Measurements from ENCODE around the gene PLEKHA4.

PLEKHA4 gene

DNA sequence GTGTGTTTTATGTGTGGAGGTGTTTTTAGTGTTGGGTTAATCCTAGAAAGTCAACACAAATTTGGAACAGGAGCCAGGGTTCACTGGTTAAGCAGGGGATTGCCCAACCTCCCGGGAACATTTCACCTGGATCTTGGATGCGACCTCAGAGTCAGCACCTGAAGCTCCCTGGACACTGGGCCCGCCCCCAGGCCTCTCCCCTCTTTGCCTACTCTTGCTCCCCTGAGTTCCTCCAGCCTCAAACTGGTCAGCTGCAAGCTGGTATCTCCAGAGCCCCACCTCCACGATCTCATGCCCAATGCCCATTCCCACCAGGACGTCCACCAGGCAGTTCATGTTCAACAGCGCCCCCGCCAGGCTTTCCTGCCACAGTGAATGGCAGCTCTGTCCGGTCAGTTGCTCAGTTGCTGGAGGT is 41.8 kb downstream of the PLEKHA4 start:
- DNase-seq (ENCODE audit: low read depth, low spot score), result no peak

DNA sequence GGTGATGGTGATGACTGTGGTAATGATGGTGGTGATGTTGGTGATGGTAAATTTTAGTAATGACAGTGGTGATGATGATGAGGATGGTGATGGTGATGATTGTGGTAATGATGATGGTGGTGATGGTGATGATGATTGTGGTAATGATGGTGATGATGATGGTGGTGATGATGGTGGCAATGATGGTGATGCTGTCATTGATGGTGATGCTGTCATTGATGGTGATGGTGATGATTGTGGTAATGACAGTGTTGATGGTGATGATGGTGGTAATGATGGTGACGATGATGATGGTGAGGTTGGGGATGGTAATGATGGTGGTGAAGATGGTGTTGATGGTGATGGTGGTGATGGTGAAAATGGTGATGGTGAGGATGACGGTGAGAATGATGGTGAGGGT is 45.9 kb downstream of the PLEKHA4 start:
- DNase-seq (ENCODE audit: low read depth, low spot score), result no peak

DNA sequence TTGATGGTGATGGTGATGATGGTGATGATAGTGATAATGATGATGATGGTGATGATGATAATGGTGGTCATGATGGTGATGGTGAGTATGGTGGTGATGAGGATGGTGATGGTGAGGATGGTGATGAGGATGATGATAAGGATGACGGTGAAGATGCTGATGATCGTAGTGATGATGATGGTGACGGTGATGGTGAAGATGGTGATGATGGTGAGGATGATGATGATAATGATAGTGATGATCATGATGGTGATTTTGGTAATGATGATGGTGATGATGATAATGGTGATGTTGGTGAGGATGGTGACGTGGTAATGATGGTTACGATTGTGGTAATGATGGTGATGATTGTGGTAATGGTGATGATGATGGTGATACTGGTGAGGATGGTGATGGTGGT is 46.8 kb downstream of the PLEKHA4 start:
- no peak for DNase-seq (ENCODE audit: low read depth, low spot score)

DNA sequence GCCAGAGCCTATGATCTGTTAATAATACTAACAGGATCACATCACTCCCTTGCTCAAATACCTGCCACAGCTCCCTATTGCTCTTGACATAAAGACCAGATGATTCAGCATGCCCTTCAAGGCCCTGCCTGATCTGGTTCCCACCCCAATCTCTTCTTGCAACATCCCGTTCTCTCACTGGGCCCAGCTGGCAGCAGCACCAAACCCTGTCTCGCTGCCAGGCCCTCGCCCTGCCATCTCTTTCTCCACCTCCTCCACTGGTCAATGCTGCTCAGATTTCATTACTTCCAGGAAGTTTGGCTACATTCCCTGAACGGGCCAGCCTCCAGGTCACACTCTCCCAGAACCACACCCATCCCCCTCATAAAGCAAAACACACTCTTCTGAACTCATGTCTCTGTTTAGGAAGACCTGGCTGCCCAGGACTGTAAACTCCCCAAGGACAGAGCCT is 49.0 kb downstream of the PLEKHA4 start:
- no peak for DNase-seq (ENCODE audit: low read depth, low spot score)

DNA sequence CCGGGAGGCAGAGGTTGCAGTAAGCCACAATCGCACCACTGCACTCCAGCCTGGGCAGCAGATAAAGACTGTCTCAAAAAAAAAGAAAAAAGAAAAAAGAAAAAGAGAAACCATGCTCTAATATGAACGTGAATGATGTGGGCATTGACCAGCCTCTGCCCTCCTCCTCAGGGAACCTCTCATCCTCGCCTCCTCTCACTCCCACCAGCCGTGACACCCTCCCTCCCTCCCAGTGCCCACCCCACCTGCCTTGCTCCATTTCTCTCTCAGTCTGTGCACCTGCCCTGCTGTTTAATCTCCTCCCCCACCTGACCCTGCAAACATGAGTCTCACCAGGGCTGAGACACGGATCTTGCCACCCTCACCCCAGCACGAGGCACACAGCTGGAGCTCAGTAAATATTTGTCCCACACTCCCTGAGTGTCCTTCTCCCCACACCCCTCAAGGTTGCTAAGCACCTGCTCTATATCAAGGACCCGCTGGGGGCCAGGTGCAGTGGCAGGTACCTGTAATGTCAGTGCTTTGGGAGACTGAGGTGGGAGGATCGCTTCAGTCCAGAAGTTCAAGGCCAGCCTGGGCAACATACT is 50.1 kb downstream of the PLEKHA4 start:
- DNase-seq (ENCODE audit: low read depth, low spot score), result no peak

DNA sequence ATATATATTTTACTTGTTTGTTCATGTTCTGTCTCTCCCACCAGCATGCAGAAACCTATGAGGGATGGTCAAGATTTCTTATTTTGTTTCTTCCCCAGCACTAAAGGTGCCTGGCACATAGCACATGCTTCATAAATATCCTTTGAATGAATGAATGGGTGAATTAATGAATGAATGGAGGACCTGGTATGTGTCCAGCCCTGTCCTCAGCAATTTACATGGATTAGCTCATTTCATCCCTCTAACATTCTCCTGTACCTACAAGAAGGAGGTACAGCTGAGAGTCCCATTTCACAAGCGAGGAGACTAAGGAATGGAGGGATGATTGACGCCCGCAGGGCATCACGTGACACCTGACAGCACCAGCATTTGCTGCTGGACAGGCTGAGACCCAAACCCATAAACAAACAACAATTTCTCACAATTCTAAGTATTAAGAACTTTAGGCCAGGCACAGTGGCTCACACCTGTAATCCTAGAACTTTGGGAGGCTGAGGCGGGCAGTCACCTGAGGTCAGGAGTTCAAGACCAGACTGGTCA is 50.8 kb downstream of the PLEKHA4 start:
- no peak for DNase-seq (ENCODE audit: low read depth, low spot score)

DNA sequence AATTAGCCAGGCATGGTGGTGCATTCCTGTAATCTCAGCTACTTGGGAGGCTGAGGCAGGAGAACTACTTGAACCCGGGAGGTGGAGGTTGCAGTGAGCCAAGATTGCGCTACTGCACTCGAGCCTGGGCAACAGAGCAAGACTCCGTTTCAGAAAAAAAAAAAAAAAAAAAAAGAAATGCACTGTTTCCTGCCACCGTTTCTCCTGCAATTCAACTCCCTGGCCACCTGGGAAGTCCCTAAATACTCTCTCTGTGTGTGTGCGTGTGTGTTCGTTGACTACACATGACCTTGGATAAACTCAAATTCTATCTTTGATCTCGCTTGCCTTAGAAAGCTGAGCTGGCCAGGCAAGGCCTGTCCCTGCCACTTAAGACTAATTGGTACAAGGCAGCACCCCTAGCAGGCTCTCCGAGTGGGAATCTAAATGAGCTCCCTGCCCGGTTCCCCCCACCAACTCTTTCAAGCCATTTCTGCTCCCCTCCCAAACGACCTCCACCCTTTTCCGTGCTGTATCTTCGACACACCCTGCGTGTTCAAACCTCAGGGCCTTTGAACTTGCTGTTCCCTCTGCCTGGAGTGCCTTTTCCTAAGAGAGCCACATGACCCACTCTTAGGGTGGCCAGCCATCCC is 52.4 kb downstream of the PLEKHA4 start:
- no peak for DNase-seq (ENCODE audit: low read depth, low spot score)

DNA sequence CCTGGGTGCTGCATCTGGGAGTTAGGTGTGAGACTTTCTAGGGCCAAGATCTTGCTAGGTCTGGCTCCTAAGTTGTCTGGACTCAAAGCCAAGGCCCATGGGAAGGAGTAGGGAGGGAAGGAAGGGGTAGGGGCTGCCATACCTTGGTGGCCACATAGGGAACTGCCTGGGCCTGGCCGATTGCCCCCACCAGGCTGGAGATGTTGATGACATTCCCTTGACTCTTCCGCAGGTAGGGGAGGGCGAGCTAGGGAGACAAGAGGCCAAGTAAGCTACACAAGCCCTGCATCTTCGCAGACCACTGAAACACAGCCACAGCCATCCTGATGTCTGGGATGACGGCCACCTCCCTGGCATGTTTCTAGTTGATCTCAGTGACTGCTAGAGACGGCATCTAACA is 53.5 kb downstream of the PLEKHA4 start:
- no peak for DNase-seq (ENCODE audit: low read depth, low spot score)

DNA sequence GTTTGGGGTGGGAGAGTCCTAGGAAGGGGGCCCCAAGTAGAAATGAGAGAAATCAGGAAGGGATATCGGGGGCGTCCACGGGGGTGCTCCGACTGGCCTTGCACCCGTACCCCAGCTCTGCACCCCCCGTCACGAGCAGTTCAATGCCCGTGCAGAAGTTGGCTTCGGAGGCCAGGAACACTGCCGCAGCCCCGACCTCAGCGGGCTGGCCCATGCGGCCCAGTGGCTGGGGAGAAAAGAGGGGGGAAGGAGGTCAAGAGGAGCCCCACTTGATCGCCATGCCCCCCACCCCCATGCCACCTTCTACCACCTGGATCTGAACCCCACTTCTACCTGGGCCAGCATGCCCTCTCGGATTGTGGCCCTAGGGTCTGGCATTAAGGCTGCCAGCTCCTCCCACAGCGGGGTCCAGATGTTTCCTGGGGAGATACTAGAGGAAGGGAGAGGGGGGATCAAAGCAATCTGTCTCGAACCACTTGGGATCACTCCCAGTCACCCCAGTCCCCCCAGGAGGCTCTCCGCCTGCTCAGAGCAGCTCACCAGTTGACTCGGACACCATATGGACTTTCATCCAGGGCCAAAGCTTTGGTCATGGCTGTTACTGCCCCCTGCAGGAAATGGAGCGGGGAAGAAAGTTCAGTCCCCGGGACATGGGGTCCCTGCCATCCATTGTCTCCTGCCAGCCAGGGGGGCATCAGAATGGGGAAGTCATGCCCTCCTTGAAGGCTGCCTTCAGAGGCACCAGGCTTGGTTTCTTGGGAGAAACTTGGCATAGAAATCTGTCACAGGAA is 55.1 kb downstream of the PLEKHA4 start:
- no peak for DNase-seq (ENCODE audit: low read depth, low spot score)

DNA sequence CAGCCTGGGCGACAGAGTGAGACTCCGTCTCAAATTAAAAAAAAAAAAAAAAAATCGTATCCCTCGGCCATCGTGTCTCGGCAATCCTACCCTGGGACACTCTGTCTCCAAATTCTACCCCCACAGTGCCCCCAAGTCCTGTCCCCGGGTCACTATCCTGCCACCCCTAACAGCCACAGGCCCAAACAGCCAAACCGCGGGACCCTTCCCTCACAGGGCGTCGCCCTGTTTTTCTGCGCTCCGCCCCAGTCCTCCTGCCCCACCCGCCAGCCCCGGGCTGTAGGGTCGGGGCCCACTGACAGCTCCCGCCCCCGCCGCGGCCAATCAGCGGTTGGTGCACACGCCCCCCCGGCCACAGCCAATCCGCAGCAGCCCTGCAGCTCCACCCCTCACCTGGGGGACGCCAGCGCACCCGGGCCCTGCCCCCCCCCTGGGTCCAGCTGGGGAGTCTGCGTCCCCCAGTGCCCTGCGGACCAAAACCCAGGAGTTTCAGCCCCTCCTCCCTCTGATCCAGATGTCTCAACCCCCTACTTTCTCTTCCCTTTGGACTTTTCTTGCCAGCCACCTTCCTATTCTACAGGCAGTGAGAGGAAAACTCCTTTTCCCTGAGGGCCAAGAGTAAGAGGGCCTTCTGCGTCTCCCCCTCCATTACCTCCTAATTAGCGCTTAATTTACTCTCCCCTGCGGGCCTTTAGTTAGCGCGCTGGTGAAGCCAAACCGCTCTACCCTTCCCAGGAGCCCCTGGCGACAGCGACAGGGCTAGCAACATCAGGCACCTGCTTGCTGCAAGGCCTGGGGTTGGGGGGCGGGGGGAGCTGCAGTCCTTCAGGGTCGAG is 56.1 kb downstream of the PLEKHA4 start:
- peak; percentile 17 for DNase-seq (ENCODE audit: low read depth, low spot score)

DNA sequence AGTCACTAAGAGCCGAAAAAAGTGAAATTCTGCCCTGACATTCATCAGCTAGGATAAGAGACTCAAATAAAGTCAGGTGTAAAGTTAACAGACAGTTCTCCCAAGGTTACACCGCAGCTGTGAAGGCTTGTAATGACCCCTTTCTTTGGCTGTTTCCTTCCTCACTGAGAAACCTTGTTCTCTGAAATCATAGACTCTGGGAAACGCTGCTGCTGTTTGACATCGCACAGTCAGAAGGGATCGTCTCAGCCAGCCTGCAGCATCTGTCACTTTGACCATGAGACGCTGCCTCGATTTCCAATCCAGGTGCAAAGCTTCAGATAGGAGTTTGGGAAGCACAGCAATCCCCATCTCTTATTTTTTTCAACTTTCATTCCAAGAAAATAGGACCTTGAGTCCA is 58.3 kb downstream of the PLEKHA4 start:
- DNase-seq (ENCODE audit: low read depth, low spot score), result no peak

DNA sequence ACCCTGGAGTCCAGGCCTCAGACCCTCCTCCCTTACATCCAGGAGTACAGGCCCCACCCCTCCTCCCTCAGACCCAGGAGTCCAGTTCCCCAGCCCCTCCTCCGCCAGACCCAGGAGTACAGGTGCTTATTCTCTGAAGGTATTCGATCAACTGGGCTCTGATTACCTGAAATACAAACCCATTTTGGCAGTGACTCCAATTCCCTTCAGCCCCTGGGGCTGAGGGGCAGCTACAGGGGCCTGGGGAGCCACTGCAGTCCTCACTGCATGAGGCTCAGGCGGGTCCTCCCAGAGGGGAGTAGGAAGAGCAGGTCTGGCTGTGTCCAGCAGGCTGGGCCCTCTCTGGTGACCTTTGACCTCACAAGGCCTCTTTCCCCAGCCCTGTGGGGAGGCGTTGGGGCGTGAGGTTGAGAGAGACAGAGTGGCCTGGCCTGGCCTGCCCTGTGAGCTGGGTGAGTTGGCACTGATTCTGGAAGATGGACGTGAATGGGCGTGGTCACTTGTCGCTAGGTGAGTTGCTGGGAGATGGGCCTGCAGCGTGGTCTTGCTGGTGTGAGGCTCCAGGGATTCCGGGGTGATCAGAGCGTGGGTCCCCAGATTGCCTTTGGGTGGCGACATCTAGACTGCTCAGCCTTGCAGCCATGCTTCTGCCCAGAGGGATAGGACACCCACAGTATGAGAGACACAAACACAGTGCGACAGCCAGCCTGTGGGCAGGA is 60.7 kb downstream of the PLEKHA4 start:
- no peak for DNase-seq (ENCODE audit: low read depth, low spot score)

DNA sequence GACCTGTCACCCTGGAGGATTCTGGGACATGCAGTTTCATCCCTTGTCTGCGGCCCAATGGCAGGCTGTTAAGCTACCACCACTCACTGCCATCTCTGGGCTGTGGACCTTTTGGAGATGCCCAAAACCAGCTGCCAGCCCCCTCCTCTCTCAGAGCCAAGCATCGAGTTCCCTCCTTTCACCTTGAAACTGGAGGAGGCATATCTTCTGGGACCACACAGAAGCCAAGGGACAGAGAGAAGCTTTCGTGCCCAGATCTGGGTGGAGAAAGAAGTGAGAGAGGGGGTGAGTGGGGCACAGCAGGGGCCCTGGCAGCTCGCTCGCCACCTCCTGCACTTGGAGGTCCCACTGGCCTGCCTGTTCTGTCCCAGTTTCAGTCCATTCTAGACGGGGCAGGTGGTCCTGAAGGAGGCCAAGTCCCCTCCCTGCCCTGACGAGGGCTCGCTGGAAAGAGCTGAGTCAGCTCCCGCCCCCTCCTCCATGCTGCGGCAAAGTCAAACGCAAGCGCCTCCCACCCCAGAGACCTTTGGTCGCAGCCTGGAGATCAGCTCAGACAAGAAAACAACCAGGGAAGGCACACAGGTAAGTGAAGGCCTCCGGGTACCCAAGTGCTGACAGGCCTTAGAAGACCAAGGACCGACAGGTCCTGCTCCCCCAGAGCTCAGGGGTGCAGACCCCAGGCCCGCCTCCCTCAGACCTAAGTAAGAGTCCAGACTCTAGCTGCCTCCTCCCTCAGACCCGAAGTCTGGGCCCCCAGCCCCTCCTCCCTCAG is 61.4 kb downstream of the PLEKHA4 start:
- no peak for DNase-seq (ENCODE audit: low read depth, low spot score)

DNA sequence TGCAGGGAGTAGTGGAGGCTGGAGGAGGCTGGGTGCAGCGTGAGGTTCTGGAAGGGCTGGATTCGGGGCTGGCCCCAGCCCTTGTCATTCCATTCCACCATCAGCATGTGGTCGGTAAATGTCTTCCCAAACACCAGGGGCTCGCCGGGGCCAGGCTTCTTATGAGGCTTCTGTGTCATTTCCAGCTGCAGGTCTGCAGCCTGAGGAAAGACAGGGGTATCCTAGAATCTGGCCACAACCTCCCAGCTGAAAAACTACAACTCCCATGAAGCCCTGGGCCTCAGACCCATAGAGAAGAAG is 61.9 kb downstream of the PLEKHA4 start:
- no peak for DNase-seq (ENCODE audit: low read depth, low spot score)

DNA sequence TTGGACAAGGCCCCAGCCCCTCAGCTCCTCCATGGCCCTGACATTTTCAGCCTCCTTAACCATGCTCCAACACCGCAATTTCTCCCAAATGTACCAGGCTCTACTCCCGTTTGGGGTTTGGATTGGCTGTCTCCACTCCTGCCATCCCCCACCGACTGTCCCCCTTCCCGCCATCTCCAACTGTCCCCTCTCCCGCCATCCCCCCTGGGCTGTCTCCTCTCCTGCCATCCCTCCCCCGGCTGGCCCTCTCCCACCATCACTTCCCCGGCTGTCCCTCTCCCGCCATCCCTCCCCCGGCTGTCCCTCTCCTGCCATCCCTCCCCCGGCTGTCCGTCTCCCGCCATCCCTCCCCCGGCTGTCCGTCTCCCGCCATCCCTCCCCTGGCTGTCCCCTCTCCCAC is 63.0 kb downstream of the PLEKHA4 start:
- no peak for DNase-seq (ENCODE audit: low read depth, low spot score)

DNA sequence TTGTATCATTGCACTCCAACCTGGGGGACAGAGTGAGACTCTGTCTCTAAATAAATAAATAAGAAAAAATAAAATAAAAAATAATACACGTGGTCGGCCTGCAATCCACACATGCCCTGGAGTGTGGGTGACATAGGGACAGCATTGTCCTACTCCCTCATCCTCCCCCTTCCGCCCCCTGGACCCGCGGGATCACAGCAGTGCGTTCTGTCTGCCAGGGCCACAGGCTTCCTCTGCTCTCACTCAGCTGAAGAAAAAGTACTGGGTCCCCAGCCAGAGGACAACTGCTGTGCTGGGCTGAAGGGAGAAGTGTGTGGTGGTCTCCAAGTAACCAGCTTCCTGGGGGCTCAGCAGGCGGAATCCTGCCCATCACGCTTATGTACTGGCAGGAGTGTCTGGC is 63.9 kb downstream of the PLEKHA4 start:
- DNase-seq (ENCODE audit: low read depth, low spot score), result no peak

DNA sequence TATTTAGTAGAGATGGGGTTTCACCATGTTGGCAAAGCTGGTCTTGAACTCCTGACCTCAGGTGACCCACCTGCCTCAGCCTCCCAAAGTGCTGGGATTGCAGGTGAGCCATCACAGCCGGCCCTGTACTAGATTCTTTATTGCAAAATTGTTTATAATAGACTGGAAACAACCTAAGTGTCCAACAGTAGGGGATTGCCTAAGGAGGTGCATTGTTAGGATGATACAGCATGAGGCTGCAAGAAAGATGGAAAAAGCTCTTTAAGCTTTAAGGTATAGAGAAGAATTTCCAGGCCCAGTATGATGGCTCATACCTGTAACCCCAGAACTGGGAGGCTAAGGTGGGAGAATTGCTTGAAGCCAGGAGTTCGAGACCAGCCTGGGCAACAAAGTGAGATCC is 65.8 kb downstream of the PLEKHA4 start:
- DNase-seq (ENCODE audit: low read depth, low spot score), result no peak

DNA sequence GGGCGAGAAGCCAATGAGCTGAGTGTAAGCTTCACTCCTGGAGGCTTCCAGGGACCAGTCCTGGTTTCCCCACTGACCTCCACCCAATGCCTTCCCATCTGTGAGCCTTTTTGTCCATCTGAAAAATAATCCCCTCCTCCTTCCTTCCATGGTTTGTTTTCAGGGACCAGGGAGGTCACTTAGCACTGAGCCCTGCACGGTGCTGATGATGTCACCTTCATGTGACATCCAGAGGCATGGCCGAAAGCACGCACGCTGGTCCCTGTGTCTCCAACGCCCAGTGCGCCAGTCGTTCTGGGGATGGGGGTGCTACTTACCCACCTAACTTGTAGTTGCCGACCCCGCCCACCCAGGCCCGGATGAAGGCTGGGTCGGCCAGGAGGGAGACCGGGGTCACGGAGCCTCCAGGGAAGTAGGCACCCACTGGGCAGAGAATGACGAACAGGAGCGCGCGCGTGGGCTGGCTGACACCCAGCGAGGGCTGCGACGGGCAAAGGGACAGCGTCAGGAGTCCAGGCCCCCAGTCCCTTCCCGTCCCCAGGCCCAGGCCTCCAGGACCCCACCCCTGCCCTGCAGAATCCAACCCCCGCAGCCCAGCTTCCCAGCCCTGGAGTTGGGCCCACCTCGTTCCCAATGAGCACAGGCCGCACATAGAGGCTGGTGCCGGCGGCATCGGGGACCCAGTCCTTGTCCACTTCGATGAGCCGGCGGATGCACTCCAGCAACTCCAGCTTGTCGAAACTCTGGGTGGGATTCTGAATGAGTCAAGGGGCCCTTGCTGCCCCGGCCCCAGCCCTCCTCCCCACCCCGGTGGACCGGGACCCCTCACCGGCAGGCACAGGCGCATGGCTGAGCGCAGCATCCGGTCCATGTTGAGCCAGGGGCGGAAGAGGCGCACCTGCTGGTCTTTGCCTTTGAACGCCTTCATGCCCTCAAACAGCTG is 68.8 kb downstream of the PLEKHA4 start:
- no peak for DNase-seq (ENCODE audit: low read depth, low spot score)

DNA sequence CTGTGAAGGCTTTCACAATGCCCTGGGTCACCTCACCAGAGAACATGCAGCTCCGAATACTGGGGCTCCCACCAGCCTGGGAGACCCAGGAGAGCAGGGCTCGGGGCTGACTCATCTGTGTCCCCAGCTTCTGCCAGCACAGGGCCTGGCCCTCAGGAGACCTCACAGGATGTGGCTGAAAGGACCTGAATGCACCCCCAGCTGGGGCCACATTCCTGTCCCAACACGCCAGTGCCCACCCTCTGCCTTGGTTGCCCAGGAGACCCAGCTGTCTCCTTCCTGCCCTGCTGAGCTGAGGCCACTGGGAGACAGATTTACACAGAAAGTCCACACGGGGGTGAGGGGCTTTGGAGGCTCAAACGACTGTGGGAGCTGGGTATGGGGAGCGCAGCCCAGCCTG is 69.5 kb downstream of the PLEKHA4 start:
- DNase-seq (ENCODE audit: low read depth, low spot score), result no peak

DNA sequence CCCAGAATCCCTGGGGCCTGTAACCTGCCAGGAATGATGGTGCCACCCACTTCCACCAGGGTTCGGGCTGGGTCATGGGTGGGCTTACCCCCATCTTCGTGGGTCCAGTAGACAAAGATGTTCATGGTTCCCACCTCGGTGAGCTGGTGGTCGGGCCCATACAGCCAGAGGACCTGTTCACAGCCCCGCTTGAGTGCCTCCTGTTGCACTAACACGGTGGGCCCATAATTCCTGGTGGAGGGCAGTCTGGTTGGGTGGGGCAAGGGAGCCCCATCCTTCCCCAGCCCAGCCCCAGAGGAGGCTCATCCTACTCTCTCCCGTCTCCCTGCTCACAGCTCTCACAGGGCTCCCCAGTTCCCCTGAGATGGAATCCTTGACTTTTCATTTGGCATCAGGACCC is 71.3 kb downstream of the PLEKHA4 start:
- no peak for DNase-seq (ENCODE audit: low read depth, low spot score)

All from activated CD4-positive, CD25-positive, alpha-beta regulatory T cell treated with anti-CD3 and anti-CD28 coated beads, Interleukin-2, amount 50 U/mL, for 16 hours (primary cell).